T-helper 2 cell treated with Interferon-gamma antibody and Interleukin-4, amounts not matched to agents 100 ng/mL and 5 ng/mL, for 36 hours (primary cell): ENCODE measurements around the gene FURIN. TPM values are rescaled to one million over a fixed set of nuclear protein-coding genes. Genes with fewer than 3 reads are reported as not detected.

Experiments used
- intact Hi-C: fragments of 100-400 bp; cut with micrococcal nuclease; formaldehyde crosslinking; loops from one replicate; pipeline ENCODE4 v1.15.1; 2023
- total RNA-seq: library from RNA; stranded (reverse); gene quantifications from 2 replicates; pipeline ENCODE4 v1.2.3, GENCODE V29; 2022

FURIN gene
- total RNA-seq, 1 donor from 2014 or later: 222 TPM

GRCh38 chr15:90869601-90870353 is 1.4 kb downstream of the FURIN start:
- intact Hi-C loops: loop anchor here (1.0 to 5.0 kb wide), 3 partner anchors 16 to 52 kb away; no protein-coding TSS in a partner anchor

GRCh38 chr15:90870354-90871138 is 2.2 kb downstream of the FURIN start:
- intact Hi-C loops: loop anchor here (1.0 to 5.0 kb wide), 3 partner anchors 33 to 153 kb away; partner anchors contain the start of gene BLM

- intact Hi-C loops: loop anchor here (1.0 to 5.0 kb wide), 3 partner anchors 34 to 154 kb away; partner anchors contain the start of gene BLM
Measured at GRCh38 chr15:90871139-90871715, 2.8 kb downstream of the FURIN start.

- intact Hi-C loops: loop anchor here (1.0 to 5.0 kb wide), 3 partner anchors 35 to 155 kb away; partner anchors contain the start of gene BLM
Measured at GRCh38 chr15:90871716-90872485, 3.5 kb downstream of the FURIN start.

- intact Hi-C loops: loop anchor here (5.0 kb wide), 2 partner anchors 35 to 55 kb away; no protein-coding TSS in a partner anchor
Measured at GRCh38 chr15:90872486-90873184, 4.2 kb downstream of the FURIN start.

GRCh38 chr15:90873488-90873997 is 5.2 kb downstream of the FURIN start:
- intact Hi-C loops: loop anchor here (5.0 kb wide), 2 partner anchors 36 to 56 kb away; no protein-coding TSS in a partner anchor

- intact Hi-C loops: loop anchor here (5.0 kb wide), 2 partner anchors 37 to 57 kb away; no protein-coding TSS in a partner anchor
Measured at GRCh38 chr15:90873998-90874605, 5.7 kb downstream of the FURIN start.

GRCh38 chr15:90874986-90875385 is 6.6 kb downstream of the FURIN start:
- intact Hi-C loops: loop anchor here (5.0 kb wide), 2 partner anchors 38 to 58 kb away; no protein-coding TSS in a partner anchor

GRCh38 chr15:90875549-90875981 is 7.2 kb downstream of the FURIN start:
- intact Hi-C loops: no loop called here

GRCh38 chr15:90876046-90876445 is 7.7 kb downstream of the FURIN start:
- intact Hi-C loops: no loop called here

- intact Hi-C loops: no loop called here
Measured at GRCh38 chr15:90876512-90877170, 8.3 kb downstream of the FURIN start.

- intact Hi-C loops: no loop called here
Measured at GRCh38 chr15:90877315-90877714, 8.9 kb downstream of the FURIN start.

- intact Hi-C loops: no loop called here
Measured at GRCh38 chr15:90877996-90878395, 9.6 kb downstream of the FURIN start.

GRCh38 chr15:90878660-90879059 is 10.3 kb downstream of the FURIN start:
- intact Hi-C loops: no loop called here

- intact Hi-C loops: no loop called here
Measured at GRCh38 chr15:90879730-90880366, 11.5 kb downstream of the FURIN start.

GRCh38 chr15:90880381-90881145 is 12.2 kb downstream of the FURIN start:
- intact Hi-C loops: no loop called here

GRCh38 chr15:90881181-90881977 is 13.0 kb downstream of the FURIN start:
- intact Hi-C loops: no loop called here
